Activated CD8-positive, alpha-beta memory T cell treated with anti-CD3 and anti-CD28 coated beads, Interleukin-2, amount 10 ng/mL, durations not matched to agents 7 days and 5 days (primary cell): ENCODE data around the gene SEZ6L2. TPM values are rescaled to one million over a fixed set of nuclear protein-coding genes. Genes with fewer than 3 reads are reported as not detected.
"Not testable (repeated sequence)": the region's sequence is repeated elsewhere in the genome, so short reads cannot be mapped to it uniquely, and the experiment has no call there.

Experiments used
- ATAC-seq: fragments of 150-1000 bp; cut with Tn5 transposase; one replicate; pipeline ENCODE4 v1.10.0; 2021; ENCODE audit warnings: moderate library complexity
- CTCF ChIA-PET: fragments of 350-600 bp; sonication (Branson Sonifier 250); formaldehyde crosslinking; loops from one replicate; lab custom pipeline; 2021; ENCODE audit warnings: antibody characterized with exemption; lab: Charles Lee
- DNase-seq: peaks from one replicate; pipeline ENCODE4 v3.0.0-alpha.2; 2020
- H3K27ac Mint-ChIP-seq: one replicate; pipeline ENCODE4 v1.8.0; 2021; ENCODE audit warnings: mild to moderate bottlenecking, mixed read lengths
- H3K27me3 Mint-ChIP-seq: one replicate; pipeline ENCODE4 v1.8.0; 2021; ENCODE audit warnings: mixed read lengths
- H3K36me3 Mint-ChIP-seq: one replicate; pipeline ENCODE4 v1.8.0; 2021; ENCODE audit warnings: mild to moderate bottlenecking, mixed read lengths
- H3K4me1 Mint-ChIP-seq: one replicate; pipeline ENCODE4 v1.8.0; 2021; ENCODE audit warnings: mixed read lengths
- H3K4me3 Mint-ChIP-seq: one replicate; pipeline ENCODE4 v1.8.0; 2021; ENCODE audit warnings: mild to moderate bottlenecking, moderate library complexity, mixed read lengths
- H3K9me3 Mint-ChIP-seq: one replicate; pipeline ENCODE4 v1.8.0; 2022; ENCODE audit warnings: low read depth, mixed read lengths
- total RNA-seq, 2 experiments: library from RNA; stranded (reverse); gene quantifications; one replicate each; pipeline ENCODE4 v1.2.3, GENCODE V29; 2021

The SEZ6L2 gene
- under 1 TPM in 1 of 2 experiments, not detected in 1; 0.09 TPM for total RNA-seq

DNA sequence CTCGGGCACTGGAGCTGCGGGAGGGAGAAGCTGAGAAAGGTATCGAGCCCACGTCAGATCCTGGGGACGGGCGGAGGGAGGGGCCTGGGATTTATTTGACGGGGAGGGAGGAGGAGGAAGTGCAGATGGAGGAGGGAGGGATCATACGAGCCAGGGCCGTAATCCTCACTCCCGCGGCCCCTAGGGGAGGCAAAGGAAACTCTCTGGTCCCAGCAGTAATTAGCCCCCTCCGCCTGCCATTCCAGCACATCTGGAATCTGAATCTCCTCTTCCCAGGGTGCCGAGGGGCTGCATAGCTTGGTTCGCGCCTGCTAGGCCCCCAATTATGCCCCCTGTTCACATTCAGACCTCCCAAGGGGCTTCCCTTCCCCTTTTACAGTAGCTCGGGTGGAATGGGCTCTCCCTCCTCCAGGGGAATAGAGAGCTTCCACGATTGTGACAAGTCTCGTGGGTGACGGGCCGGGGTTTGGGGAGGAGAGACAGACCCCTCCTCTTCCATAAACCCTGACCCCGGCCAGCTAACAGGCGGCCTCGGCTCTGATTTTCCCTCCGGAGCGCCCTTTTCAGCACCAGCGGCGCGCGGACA lies at the start of gene SEZ6L2:
Gene SEZ6L2, minus strand, starts transcription at position 35 of the 586 bp plus-strand sequence. CDS start 531 bp downstream, outside the sequence.
- DNase-seq (peak; percentile 76), ATAC-seq (no peak)
- no peaks in the 10 kb centered on the region for H3K9me3 Mint-ChIP-seq
- no peak within 1 kb of the TSS for H3K27ac Mint-ChIP-seq
- H3K4me3 Mint-ChIP-seq, result peak within 1 kb of the TSS; percentile 66
- H3K4me1 Mint-ChIP-seq, result peaks cover 6% of the 10 kb centered on the region
- no peaks in the 10 kb centered on the region for H3K36me3 Mint-ChIP-seq
- CTCF ChIA-PET, result interaction anchor here (0.8 to 1.6 kb wide), 5 partner anchors 12 to 132 kb away, joined by 3 to 5 read pairs (median 3); partner anchors contain the start of gene TAOK2
- H3K27me3 Mint-ChIP-seq, result peaks cover 18% of the 10 kb centered on the region

- ATAC-seq, result no peak
Measured at GRCh38 chr16:29947897-29948296, 48.5 kb upstream of the SEZ6L2 start.

DNA sequence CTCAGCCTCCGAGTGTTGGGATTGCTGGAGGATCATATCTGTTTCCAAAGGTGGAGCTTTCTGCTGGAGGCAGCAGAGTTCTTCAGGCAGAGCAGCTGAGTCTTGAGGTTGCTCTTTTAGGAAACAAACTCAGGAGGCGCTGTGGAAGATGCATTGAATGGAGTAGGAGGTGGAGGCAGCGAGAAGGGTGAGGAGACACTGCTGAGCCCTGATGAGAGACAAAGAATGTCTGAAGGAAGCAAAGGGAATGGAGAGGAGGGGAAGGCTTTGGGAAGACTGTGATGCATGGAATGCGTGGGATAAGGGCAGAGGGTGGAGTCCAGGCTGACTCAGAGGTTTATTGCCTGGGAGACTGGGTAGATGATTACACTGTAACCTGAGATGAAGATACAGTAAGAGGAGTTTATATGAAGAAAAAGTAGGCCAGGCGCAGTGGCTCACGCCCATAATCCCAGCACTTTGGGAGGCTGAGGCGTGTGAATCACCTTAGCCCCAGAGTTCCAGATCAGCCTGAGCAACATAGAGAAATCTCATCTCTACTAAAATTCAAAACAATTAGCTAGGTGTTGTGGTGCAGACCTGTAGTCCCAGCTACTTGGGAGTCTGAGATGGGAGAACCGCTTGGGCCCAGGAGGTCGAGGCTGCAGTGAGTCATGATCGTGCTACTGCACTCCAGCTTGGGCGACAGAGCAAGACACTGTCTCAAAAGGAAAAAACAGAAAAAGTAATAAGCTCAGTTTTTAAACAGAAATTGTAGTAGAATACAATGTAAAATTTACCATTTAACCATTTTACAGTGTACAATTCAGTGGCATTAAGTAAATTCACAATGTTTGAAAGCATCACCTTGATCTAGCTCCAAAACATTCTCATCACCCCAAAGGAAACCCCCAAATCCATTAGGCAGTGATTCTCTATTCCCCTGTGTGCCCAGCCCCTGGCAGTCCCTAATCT lies 44.8 kb upstream of the SEZ6L2 start:
- Mint-ChIP-seq H3K27me3 (peaks cover 6% of the 10 kb centered on the region), H3K27ac (no peak overlapping the region), H3K4me3 (no peak overlapping the region), H3K4me1 (no peaks in the 10 kb centered on the region), H3K9me3 (no peaks in the 10 kb centered on the region), H3K36me3 (no peaks in the 10 kb centered on the region)
- CTCF ChIA-PET, result interaction anchor here (0.8 to 1.5 kb wide), 3 partner anchors 17 to 88 kb away, joined by 3 to 4 read pairs (median 3); partner anchors contain the start of gene TMEM219
- ATAC-seq (no peak), DNase-seq (no peak)

More at GRCh38 chr16:29947897-29948296, 48.5 kb upstream of the SEZ6L2 start:
- H3K36me3 Mint-ChIP-seq, result no peaks in the 10 kb centered on the region
- no peak overlapping the region for H3K27ac Mint-ChIP-seq
- CTCF ChIA-PET, result interaction anchor here (1.0 kb wide), 1 partner anchor 27 kb away, joined by 3 read pairs; no protein-coding TSS in a partner anchor
- no peak overlapping the region for H3K4me3 Mint-ChIP-seq
- H3K9me3 Mint-ChIP-seq, result peaks cover 2% of the 10 kb centered on the region
- no peaks in the 10 kb centered on the region for H3K4me1 Mint-ChIP-seq
- DNase-seq, result no peak
- peaks cover 2% of the 10 kb centered on the region for H3K27me3 Mint-ChIP-seq

DNA sequence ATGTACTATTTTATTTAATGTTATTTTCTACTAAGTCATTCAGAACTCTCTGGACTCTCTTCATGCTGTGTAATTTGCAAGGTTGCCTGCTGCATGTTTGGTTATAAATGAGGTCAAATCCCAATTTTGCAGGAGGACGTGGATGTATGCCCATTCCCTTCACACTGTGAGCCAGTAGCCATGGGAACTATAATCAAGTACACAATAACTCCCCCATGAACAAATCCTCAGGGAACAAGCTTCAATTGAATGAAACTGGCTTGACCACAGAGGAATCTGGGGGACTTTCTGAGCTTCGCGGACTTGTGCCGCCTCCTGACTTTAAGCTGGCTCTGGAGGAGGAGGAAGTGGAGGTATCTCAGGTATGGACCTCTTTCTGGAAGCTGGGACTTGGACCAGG lies 41.3 kb upstream of the SEZ6L2 start:
- no peaks in the 10 kb centered on the region for H3K4me1 Mint-ChIP-seq
- no peaks in the 10 kb centered on the region for H3K9me3 Mint-ChIP-seq
- DNase-seq (no peak), ATAC-seq (no peak)
- CTCF ChIA-PET, result no interaction called here
- H3K27ac Mint-ChIP-seq, result no peak overlapping the region
- no peaks in the 10 kb centered on the region for H3K36me3 Mint-ChIP-seq
- H3K4me3 Mint-ChIP-seq, result no peak overlapping the region
- H3K27me3 Mint-ChIP-seq, result peaks cover 6% of the 10 kb centered on the region

- H3K9me3 Mint-ChIP-seq, H3K4me3 Mint-ChIP-seq, ATAC-seq, H3K36me3 Mint-ChIP-seq, DNase-seq, H3K4me1 Mint-ChIP-seq, H3K27ac Mint-ChIP-seq: not testable (repeated sequence)
- peaks cover 14% of the 10 kb centered on the region for H3K27me3 Mint-ChIP-seq
- CTCF ChIA-PET, result interaction anchor here (0.6 kb wide), 1 partner anchor 27 kb away, joined by 3 read pairs; no protein-coding TSS in a partner anchor
Measured at GRCh38 chr16:29931750-29932149, 32.4 kb upstream of the SEZ6L2 start.

- H3K27me3 Mint-ChIP-seq, result peaks cover 2% of the 10 kb centered on the region
- CTCF ChIA-PET, result interaction anchor here (1.4 to 2.8 kb wide), 6 partner anchors 34 to 226 kb away, joined by 3 to 17 read pairs (median 6); partner anchors contain the start of genes CDIPT, TAOK2 and TMEM219
- no peak for DNase-seq
- no peak for ATAC-seq
- H3K4me1 Mint-ChIP-seq, result peaks cover 30% of the 10 kb centered on the region
- H3K9me3 Mint-ChIP-seq, result no peaks in the 10 kb centered on the region
- peaks cover 6% of the 10 kb centered on the region for H3K36me3 Mint-ChIP-seq
- H3K4me3 Mint-ChIP-seq, result peak overlapping the region; percentile 89
- peak overlapping the region; percentile 93 for H3K27ac Mint-ChIP-seq
Measured at GRCh38 chr16:29927070-29927905, 27.9 kb upstream of the SEZ6L2 start.

DNA sequence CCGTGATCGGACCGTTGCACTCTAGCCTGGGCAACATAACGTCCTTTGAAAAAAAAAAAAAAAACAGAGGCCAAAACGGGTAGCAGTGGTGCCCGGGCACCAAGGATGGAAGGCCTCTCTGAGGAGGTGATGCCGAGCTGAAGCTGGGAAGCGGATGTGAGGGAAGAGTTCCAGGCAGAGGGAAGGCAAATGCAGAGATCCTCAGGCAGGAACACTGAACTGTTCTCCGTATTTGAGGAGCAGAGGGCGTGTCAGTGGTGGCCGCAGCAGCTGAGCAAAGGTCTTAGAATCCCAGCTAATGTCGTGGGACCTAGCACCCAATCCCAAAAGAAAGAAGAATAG lies 27.3 kb upstream of the SEZ6L2 start:
- Mint-ChIP-seq H3K27me3 (peaks cover 2% of the 10 kb centered on the region), H3K27ac (peak overlapping the region; percentile 93), H3K36me3 (peaks cover 6% of the 10 kb centered on the region), H3K4me3 (peak overlapping the region; percentile 89), H3K4me1 (peaks cover 30% of the 10 kb centered on the region), H3K9me3 (no peaks in the 10 kb centered on the region)
- ATAC-seq, result no peak
- CTCF ChIA-PET, result interaction anchor here (0.7 to 2.8 kb wide), 10 partner anchors 25 to 225 kb away, joined by 3 to 17 read pairs (median 5); partner anchors contain the start of genes CDIPT, PAGR1, TAOK2 and TMEM219
- DNase-seq, result no peak

DNA sequence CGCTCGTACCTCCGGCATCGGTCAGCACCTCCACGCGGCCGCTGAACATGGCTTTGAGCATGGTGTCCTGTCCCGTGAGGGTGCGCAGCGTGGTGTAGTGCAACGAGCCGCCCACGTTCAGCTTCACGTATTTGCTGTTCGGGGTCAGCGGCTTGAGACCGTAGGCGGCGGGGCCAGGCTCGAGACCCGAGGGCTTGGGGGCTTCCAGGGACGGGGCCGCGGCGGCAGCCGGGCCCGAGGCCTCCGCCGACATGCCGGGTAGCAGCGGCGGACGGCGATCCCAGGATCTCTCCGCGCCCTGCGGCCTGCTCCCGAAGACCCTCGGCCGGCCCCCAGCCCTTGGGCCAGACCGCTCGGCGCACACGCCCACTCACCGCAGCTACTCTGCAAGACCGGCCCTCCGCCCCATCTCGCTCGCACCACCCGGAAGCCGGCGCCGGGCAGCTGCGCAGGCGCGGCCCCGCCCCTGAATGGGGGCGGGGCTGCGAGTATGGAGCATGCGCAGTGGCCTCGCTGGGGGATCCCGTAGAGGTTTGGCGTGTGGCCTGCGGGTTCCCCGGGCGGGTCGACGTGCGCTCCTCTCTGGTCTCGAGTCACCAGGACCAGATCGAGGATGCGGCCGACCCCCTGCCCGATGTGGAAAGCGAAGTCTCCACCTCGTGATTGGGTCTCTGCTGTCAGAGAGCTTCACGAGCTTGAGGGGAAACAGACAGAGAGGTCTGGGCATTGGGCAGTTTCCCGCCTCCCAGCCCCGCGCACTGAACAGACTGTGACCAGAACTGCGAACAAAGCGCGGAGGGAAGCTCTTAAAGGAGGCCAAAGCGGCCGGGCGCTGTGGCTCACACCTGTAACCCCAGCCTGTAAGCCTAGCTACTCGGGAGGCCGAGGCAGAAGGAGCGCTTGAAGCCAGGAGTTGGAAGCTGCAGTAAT lies 26.7 kb upstream of the SEZ6L2 start, which contains the start of gene KCTD13:
Gene KCTD13, minus strand, starts transcription at position 446 of the 930 bp plus-strand sequence. Its CDS starts 193 bp downstream, at position 253.
- peaks cover 31% of the 10 kb centered on the region for H3K4me1 Mint-ChIP-seq
- peak; percentile 90 for DNase-seq
- no peaks in the 10 kb centered on the region for H3K9me3 Mint-ChIP-seq
- CTCF ChIA-PET, result interaction anchor here (0.7 to 2.8 kb wide), 12 partner anchors 25 to 225 kb away, joined by 3 to 17 read pairs (median 4); partner anchors contain the start of genes CDIPT, PAGR1, TAOK2 and TMEM219
- H3K36me3 Mint-ChIP-seq, result peaks cover 7% of the 10 kb centered on the region
- ATAC-seq, result peak; percentile 95
- H3K27me3 Mint-ChIP-seq, result peaks cover 2% of the 10 kb centered on the region
- peak within 1 kb of the TSS; percentile 89 for H3K4me3 Mint-ChIP-seq
- H3K27ac Mint-ChIP-seq, result peak within 1 kb of the TSS; percentile 93

DNA sequence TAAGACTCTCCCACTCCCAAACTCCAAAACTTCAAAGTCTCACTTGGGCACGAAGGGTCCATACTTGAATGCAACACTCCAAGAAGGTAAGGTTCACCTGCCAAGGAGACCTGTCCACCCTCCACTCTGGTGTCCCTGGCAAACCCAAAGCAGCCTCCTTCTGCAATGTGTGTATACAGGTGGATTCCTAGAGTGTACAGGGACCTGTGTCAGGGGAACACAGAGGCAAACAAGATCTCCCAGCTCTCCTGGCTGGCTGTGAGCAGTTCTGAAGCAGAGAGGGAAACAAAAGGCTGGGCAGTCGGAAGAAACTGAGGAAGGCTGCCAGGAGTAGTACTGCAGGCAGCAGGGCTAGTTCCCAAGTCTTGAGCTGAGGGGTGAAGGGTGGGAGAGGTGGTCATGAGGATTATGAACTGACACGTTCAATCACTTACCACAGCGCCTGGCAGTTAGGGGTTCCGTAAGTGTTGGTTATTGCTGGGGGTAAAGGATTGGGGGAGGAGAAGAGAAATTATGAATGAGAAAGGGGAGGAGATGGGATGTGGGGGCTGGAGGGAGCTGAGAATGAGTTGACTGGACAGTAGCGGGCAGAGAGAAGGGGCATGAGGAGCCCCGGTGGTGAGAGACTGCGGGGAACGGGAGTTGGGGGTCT lies 25.9 kb upstream of the SEZ6L2 start:
- peaks cover 2% of the 10 kb centered on the region for H3K27me3 Mint-ChIP-seq
- peaks cover 35% of the 10 kb centered on the region for H3K4me1 Mint-ChIP-seq
- H3K4me3 Mint-ChIP-seq, result peak overlapping the region; percentile 89
- no peaks in the 10 kb centered on the region for H3K9me3 Mint-ChIP-seq
- no peak for ATAC-seq
- H3K27ac Mint-ChIP-seq, result peak overlapping the region; percentile 64
- no peak for DNase-seq
- CTCF ChIA-PET, result interaction anchor here (1.0 to 2.8 kb wide), 10 partner anchors 36 to 224 kb away, joined by 3 to 17 read pairs (median 5); partner anchors contain the start of genes CDIPT, PAGR1, TAOK2 and TMEM219
- peaks cover 14% of the 10 kb centered on the region for H3K36me3 Mint-ChIP-seq

DNA sequence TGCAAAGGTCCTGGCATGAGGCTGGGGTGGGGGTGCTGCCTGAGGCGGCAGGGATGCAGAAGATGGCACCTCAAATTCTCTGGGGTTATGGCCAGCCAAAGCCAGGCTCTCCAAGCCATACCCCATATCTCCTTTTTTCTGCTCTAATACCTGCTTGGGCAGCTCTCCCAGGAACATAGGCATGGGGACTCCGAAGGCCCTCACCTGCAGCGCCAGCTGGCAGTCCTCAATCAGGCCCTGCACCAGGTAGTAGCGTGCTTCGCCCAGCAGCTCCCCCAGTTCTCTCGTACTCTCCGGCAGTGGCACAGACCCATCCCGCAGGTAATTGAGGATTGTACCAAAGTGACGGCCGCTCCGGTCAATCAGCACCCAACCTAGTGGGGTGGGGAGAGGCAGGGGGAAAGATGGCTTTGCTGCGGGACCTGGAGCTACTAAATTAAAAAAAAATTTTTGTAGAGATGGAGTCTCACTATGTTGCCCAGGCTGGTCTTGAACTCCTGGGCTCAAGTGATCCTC lies 23.7 kb upstream of the SEZ6L2 start:
- Mint-ChIP-seq H3K27me3 (no peaks in the 10 kb centered on the region), H3K4me3 (no peak overlapping the region), H3K36me3 (peaks cover 19% of the 10 kb centered on the region), H3K9me3 (no peaks in the 10 kb centered on the region), H3K27ac (no peak overlapping the region), H3K4me1 (peaks cover 35% of the 10 kb centered on the region)
- CTCF ChIA-PET, result interaction anchor here (1.1 kb wide), 1 partner anchor 59 kb away, joined by 3 read pairs; no protein-coding TSS in a partner anchor
- no peak for DNase-seq
- ATAC-seq, result no peak

- Mint-ChIP-seq H3K9me3 (no peaks in the 10 kb centered on the region), H3K27ac (no peak overlapping the region), H3K4me1 (peaks cover 31% of the 10 kb centered on the region), H3K4me3 (no peak overlapping the region), H3K27me3 (no peaks in the 10 kb centered on the region), H3K36me3 (peaks cover 19% of the 10 kb centered on the region)
- CTCF ChIA-PET, result interaction anchor here (1.1 kb wide), 1 partner anchor 58 kb away, joined by 3 read pairs; no protein-coding TSS in a partner anchor
- DNase-seq (no peak), ATAC-seq (no peak)
Measured at GRCh38 chr16:29922326-29922725, 23.0 kb upstream of the SEZ6L2 start.
